Kidney epithelial cell (primary cell): ENCODE results near the gene ATOH8. TPM values are rescaled to one million over a fixed set of nuclear protein-coding genes. Genes with fewer than 3 reads are reported as not detected.

Experiments
- DNase-seq: peaks from one replicate; pipeline ENCODE4 v3.0.0-alpha.2; 2010; ENCODE audit warnings: low read depth
- H3K27me3 ChIP-seq: 2 replicates; pipeline ENCODE4 v1.6.0; 2011; ENCODE audit warnings: low read length; ENCODE audit not compliant: control insufficient read depth, insufficient read depth
- H3K36me3 ChIP-seq: 2 replicates; pipeline ENCODE4 v1.5.1; 2011; ENCODE audit warnings: low read length; ENCODE audit not compliant: control insufficient read depth, insufficient read depth
- H3K4me3 ChIP-seq: 2 replicates; pipeline ENCODE4 v1.5.1; 2011; ENCODE audit warnings: low read depth, mild to moderate bottlenecking, control low read depth, low read length
- CTCF ChIP-seq: IDR thresholded peaks from 2 replicates; pipeline ENCODE4 v1.5.1; 2011; ENCODE audit warnings: mild to moderate bottlenecking, moderate library complexity, low read length, control low read depth, inconsistent platforms; ENCODE audit not compliant: insufficient read depth, poor library complexity, severe bottlenecking
- total RNA-seq: library from RNA; depleted of rRNA; stranded (reverse); fragments of >200 nt; gene quantifications from 2 replicates; pipeline ENCODE4 v1.2.3, GENCODE V29; 2015

Gene ATOH8
- total RNA-seq, 1 donor from 2014 or later, result 1.0 TPM

GRCh38 chr2:85720533-85720932 lies 33.3 kb upstream of the ATOH8 start:
- no peak overlapping the region for H3K4me3 ChIP-seq
- TF ChIP-seq CTCF, result no peak
- peaks cover 16% of the 10 kb centered on the region for H3K27me3 ChIP-seq
- H3K36me3 ChIP-seq, result no peaks in the 10 kb centered on the region
- DNase-seq, result no peak

DNA sequence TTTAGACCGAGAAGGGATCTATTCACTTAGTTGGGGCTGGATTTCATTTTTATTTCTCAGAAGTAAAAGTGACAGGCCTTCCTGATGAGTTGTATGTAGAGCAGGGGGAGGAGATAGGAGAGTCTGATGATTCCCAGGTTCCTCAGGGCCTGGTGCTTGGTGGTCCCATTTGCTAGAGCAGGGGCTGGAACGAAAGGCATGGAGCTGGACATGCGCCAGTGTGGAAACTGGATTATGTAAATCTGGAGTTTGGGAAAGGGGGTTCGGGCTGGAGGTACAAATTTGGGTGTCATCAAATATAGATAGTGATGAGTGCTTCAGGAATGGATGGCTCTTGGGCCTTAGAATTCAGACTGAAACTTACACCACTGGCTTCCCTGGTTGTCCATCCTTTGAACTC lies 32.1 kb upstream of the ATOH8 start:
- no peak overlapping the region for H3K4me3 ChIP-seq
- H3K27me3 ChIP-seq, result peaks cover 13% of the 10 kb centered on the region

DNA sequence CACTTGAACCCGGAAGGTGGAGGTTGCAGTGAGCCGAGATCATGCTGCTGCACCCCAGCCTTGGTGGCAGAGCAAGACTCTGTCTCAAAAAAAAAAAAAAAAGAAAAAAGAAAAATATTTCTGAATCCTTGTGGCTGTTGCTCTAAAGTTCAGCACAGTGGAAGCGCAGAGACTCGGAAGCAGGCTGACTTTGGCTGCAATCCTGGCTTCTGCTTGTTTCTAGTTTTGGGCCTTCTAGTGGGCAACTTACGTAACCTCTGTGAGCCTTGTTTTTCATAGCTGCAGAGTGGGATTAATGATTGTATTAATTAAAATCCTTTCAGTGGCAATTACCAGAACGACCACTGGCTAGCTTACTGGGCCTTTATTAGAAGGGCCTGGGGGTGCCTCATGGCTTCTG lies 31.3 kb upstream of the ATOH8 start:
- no peak for TF ChIP-seq CTCF
- no peak overlapping the region for H3K4me3 ChIP-seq
- H3K36me3 ChIP-seq, result no peaks in the 10 kb centered on the region
- no peak for DNase-seq
- H3K27me3 ChIP-seq, result peaks cover 13% of the 10 kb centered on the region

More for the DNA sequence above, 32.1 kb upstream of the ATOH8 start:
- no peak for DNase-seq
- TF ChIP-seq CTCF, result no peak
- no peaks in the 10 kb centered on the region for H3K36me3 ChIP-seq

DNA sequence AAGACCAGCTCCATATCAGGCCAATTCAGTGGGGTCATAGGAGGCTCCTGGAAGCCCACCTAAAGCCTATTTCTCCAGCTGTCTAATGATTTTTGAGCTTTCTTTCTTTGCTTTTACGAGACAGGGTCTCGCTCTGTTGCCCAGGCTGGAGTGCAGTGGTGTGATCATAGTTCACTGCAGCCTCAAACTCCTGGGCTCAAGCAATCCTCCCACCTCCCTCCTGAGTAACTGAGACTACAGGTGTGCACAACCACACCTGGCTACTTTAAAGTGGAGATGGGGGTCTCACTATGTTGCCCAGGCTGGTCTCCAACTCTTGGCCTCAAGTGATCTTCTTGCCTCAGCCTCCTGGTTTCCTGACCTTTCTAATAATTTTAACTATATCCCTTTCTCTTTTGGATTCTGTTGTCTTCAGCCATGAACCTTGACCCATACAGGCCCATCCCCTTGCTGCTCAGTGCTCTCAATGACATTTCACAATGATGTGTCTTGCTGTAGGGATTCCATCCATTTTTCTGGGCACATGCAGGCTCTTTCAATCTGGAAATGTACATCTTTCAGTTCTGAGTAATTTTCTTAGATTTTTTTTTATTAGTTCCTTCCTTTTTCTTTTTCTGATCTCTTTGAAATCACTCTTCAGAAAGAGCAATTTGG lies 30.0 kb upstream of the ATOH8 start:
- no peak for TF ChIP-seq CTCF
- no peak overlapping the region for H3K4me3 ChIP-seq
- peaks cover 14% of the 10 kb centered on the region for H3K27me3 ChIP-seq
- no peaks in the 10 kb centered on the region for H3K36me3 ChIP-seq
- no peak for DNase-seq

- no peak for TF ChIP-seq CTCF
- no peaks in the 10 kb centered on the region for H3K36me3 ChIP-seq
- peaks cover 9% of the 10 kb centered on the region for H3K27me3 ChIP-seq
- no peak for DNase-seq
- H3K4me3 ChIP-seq, result no peak overlapping the region
These were observed 29.0 kb upstream of the ATOH8 start for GRCh38 chr2:85724731-85725181.

GRCh38 chr2:85725451-85725850 lies 28.3 kb upstream of the ATOH8 start:
- Histone ChIP-seq H3K4me3 (no peak overlapping the region), H3K27me3 (peaks cover 8% of the 10 kb centered on the region)
- TF ChIP-seq CTCF, result no peak

More at GRCh38 chr2:85725451-85725850, 28.3 kb upstream of the ATOH8 start:
- no peaks in the 10 kb centered on the region for H3K36me3 ChIP-seq
- no peak for DNase-seq
